Esophagus squamous epithelium (tissue), 4 donors: ENCODE results near the gene C3orf18.

Source experiments
- CTCF ChIP-seq, 6 experiments: fragments of 450-650 bp in 4 of 6; fragments of 200-600 bp in 2 of 6; sonication (generic) in 2 of 6; IDR thresholded peaks; one replicate each; pipeline ENCODE4 v1.5.1; 2016 to 2019; ENCODE audit warnings: antibody characterized with exemption in 6 of 6, mild to moderate bottlenecking in 4 of 6, moderate library complexity in 4 of 6
- POLR2A ChIP-seq, 4 donors: fragments of 450-650 bp; IDR thresholded peaks; one replicate each; pipeline ENCODE4 v1.6.1; 2017; ENCODE audit warnings: antibody characterized with exemption in 4 of 4, mild to moderate bottlenecking in 4 of 4, moderate library complexity in 3 of 4

GRCh38 chr3:50612234-50612882 is 44.8 kb upstream of the C3orf18 start:
- TF ChIP-seq CTCF (IDR thresholded peaks at IDR 0.05) (no peak), POLR2A (IDR thresholded peaks at IDR 0.05) (no peak)
